ENCODE measurements around the gene DDX3X.
"Not testable (repeated sequence)": the region's sequence is repeated elsewhere in the genome, so short reads cannot be mapped to it uniquely, and the experiment has no call there.

Gene DDX3X

DNA sequence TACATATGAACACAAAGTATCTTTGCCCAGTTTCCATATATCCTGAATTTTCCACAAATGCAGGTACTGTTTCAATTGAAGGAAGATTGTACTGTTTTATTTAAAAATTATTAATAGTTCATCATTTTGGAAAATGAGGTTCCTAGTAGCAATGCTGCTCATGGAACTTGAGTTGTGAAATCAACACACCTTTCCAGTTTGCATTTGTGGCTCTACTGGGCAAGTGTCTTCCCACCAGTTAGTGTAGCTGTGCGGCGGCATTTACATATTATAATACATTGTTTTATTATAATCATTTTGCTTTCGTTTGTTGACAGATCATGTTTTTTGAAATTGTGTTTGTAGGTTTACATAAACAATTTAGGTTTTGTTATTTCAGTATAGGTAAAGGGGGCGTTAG is 2.0 kb upstream of the DDX3X start:
- DNase-seq: no peak

DNA sequence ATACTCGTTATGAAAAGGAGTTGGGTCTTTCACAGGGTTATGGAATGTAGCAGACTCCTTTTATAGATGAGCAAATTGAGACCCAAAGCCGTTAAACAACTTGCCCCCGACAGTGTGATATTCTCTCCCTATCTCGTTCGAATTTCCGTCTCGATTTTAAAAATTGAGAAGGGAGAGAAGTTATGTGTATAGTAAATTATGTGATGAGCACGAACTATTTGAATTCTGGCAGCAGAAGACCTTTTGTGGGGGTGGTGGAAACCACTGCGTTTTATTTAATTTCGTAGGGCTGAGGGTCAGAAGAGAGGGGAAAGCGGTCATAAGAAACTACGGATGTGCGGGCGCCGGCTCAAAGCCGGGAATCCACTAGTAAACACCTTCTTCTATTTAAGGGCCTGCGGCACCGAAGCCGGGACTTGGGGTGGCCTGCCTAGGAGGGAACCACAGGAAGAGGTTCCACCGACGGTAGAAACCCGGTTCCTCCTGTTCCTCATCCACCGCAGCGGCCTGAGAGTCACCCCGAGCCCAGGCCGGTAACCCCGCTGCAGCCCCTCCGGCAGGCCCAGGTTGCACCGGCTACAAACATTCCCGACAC is 1.5 kb upstream of the DDX3X start:
- peak; percentile 30 for DNase-seq

DNA sequence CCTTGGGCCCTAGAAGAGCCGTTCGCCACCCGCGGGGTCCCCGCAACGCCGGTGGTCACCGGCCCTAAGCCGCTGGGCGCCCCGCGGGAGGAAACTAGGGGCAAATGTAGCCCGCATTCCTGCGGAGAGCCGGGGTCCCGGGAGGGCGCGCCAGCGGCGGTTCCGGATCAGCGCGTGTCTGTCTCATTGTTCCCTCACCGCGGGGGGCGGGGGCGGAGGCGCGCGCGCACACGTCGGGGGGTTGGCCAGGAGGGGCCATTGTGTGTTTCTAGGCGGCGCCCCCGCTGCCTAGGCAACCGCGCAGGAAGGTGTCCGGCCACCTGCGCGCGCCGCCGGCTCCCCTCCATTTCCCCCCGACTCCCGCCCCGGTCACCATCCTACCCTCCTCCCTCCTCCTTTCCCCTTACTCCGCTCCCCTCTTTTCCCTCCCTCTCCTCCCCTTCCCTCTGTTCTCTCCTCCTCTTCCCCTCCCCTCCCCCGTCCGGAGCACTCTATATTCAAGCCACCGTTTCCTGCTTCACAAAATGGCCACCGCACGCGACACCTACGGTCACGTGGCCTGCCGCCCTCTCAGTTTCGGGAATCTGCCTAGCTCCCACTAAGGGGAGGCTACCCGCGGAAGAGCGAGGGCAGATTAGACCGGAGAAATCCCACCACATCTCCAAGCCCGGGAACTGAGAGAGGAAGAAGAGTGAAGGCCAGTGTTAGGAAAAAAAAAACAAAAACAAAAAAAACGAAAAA is 789 bp upstream of the DDX3X start:
- DNase-seq: peak; percentile 85

GRCh38 chrX:41334363-41335197 is 618 bp downstream of the DDX3X start:
- peak; percentile 75 for DNase-seq

GRCh38 chrX:41335198-41335957 is 1.4 kb downstream of the DDX3X start:
- DNase-seq: no peak

DNA sequence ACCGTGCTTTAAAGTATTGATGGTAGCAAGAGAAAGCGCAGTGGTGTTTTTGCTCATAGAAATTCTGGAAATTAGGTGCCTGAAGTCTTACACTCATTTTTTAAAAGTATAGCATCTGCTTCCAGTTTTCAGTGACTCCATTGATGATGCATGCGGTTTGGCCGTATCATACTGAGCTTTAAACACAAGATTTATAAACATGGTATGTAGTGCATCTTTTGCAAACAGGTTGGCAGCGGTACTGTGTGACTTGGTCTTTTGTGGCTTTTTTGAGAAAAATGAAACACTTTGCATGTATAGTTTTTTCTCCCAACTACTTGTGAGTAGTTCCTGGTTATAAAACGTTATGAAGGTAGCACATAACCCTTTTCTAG is 2.0 kb downstream of the DDX3X start:
- DNase-seq: peak; percentile 15

GRCh38 chrX:41336447-41336846 is 2.5 kb downstream of the DDX3X start:
- no peak for DNase-seq

DNA sequence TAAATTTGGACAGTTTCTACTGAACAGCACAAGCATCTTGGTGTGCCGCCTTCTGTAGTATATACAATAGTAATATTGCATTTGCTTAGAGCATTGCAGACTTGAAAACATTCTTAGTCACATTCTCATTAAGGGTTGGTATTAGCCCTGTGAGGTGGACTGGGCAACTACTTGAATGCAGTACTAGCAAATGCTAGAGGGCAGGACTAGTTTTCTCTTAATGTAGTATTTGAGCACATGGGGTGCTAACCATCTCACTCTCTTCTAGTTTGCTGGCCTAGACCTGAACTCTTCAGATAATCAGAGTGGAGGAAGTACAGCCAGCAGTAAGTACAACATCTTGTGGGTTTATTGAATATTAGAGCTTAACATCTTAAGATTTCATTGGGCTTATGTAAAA is 3.2 kb downstream of the DDX3X start:
- DNase-seq: no peak

DNA sequence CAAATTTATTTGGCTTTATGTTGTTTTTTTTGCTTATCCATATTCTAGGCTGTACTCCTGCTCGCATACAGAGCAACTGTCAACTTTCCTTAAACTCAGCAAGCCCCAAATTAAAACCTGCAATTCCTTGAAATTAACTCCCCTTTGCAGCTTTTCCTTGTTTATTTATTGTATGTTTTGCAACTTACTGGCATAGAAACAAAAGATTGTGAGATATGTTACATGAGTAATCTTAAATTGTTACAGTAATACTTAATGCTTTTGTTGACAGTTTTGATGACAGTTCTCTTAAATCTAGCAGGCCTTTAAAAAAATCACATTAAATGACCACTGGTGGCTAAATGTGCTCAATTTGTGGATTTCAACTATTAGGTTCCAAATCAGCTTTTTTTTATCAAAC is 4.5 kb downstream of the DDX3X start:
- no peak for DNase-seq

DNA sequence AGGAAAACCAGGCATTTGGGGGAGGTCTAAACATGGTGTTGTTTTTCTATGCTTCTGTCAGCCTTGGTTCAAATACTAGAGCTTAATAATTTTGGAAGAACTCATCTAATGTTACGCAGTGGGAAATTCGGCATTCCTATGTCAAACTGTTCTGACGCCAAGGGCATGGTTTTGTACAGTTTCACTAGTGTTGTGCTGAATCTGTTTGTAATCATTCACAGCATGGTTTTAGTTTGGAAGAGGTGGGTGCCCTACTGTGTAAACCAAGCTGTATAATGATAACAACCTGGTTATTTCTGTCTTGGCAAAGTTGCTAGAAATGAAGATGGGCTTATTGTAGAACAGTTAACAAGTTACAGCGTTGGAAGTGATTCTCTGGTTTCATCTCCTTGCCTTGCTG is 5.2 kb downstream of the DDX3X start:
- DNase-seq: no peak

DNA sequence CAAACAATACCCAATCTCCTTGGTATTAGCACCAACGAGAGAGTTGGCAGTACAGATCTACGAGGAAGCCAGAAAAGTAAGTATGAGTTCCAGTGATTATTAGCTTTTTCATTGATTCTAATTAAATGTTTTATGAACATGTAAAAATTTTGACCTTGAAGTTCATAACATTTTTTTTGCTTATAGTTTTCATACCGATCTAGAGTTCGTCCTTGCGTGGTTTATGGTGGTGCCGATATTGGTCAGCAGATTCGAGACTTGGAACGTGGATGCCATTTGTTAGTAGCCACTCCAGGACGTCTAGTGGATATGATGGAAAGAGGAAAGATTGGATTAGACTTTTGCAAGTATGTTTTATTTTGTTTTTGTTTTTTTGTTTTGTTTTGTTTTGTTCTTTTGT is 10.1 kb downstream of the DDX3X start:
- DNase-seq: no peak

- no peak for DNase-seq
Observed at GRCh38 chrX:41347186-41347585, 13.2 kb downstream of the DDX3X start.

DNA sequence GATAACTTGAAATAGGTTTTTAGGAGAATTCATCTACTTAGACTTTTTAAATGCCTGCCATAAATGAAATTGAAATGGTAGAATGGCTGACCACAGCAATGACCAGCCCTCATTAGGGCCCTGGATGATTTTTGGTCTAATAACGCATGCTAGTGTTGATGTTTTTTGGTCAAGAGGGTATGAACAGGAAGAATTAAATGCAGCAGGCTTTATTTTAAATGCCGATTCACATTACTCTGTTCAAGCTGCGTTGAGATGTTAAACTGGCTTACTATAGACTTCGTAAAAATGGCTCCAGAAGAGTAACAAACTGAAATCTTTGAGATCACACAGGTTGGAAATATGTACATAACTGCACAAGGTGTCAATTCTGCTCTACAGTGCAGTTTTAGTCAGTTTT is 14.6 kb downstream of the DDX3X start:
- no peak for DNase-seq

DNA sequence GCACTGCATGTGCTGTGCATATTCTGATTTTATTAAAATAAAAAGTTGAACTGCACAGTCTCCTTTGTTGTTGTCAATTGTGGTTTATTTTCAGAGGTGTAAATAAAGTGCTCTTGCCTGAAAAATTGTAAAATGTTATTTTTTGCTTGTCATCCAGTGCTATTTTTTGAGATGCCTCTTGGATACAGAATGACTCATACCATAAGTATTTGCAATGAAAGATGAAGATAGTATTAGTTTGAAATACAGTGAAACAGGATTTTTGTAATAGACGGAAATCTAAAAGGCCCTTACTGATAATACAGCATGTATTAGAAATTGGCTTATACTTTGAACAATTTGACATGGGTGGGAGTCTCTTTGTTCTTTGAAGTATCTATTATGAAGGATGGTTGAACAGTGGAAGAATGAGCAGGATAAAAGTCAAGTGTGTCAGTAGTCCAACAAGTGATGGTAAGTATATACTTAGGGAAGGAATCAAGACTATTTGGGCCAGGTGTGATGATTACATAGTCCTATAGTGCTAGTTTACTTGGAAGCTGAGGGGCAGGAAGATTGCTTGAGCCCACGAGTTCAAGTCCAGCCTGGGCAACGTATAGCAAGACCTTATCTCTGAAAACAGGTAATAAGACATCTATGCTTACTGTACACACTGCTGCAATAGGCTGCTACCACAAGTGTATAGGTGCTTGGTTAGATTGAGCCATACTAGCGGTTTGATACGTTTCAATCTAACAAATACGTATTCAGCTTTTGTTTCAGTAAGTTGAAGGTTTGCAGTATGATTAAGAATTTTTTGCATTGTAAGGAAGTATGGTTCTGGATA is 16.4 kb downstream of the DDX3X start:
- no peak for DNase-seq

DNA sequence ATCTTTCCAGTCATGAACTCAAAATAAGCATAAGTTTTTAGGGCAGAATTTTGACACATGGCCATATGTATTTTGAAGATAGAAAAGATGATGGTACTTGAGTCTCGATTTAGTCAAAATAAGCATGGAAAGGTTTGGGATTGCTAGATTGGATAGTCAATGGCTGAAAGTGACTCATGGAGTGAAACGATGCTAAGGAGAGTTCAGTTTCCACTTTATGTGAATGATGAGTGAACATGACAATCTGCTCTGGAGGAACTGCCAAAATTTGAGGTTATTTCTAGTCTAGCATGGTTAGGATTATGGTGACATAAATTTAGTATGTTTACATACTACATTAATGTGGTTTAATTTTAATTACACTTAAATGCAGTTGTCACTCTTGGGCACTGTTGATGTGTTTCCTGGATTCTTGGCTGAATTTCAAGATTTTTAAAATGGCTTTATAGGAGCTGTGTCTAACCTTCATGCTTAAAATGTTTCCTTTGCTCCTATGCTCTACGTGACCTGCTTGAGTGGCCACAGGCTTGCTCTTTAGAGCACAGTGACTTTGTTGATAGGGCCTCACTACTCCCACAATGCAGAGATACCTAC is 17.1 kb downstream of the DDX3X start:
- no peak for DNase-seq

DNA sequence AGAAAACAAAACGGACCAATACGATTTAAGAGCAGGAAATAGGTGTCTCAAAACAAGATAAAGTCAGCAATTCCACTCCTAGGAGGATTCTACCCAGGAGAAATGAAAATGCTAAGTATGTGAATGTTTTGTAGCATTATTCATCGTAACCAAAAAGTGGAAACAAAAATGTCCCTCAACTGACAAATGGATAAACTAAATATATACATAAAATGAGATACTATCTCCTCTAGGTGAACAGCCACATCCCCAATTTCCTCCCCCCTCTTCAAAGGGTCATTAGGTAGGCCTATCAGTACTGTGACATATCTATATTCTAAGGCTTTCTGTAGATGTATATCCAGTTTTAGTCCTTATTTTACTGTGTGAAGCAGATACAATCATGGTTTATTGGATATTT is 18.0 kb downstream of the DDX3X start:
- DNase-seq: no peak

DNA sequence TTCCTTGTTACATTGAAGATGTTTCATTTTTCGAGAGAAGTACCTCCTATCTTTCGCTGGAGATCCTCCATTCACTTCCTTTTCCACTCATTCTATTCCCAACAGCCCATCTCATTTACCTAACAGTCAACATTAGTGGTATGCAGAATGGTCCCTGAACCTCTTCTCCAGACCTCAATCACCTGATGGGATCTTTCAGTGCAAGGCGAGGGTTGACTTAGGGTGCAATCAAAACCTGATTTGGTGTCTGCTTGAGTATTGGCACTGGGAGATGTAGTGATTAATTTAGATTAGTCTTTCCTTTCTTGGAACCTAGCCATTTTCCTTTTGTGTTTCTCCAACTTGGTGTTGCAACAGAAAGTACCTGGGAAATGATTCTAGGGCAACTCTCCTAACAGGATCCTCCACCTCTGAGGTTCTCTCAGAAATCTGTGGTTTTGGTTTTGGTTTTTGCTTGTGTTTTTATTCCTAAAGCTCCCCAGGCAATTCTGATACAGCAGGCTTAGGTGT is 18.4 kb downstream of the DDX3X start:
- DNase-seq: no peak

- no peak for DNase-seq
Observed at GRCh38 chrX:41353985-41354384, 20.0 kb downstream of the DDX3X start.

- DNase-seq: no peak
Observed at GRCh38 chrX:41369152-41369551, 35.2 kb downstream of the DDX3X start.

GRCh38 chrX:41371575-41371974 is 37.6 kb downstream of the DDX3X start:
- DNase-seq: not testable (repeated sequence)

DNA sequence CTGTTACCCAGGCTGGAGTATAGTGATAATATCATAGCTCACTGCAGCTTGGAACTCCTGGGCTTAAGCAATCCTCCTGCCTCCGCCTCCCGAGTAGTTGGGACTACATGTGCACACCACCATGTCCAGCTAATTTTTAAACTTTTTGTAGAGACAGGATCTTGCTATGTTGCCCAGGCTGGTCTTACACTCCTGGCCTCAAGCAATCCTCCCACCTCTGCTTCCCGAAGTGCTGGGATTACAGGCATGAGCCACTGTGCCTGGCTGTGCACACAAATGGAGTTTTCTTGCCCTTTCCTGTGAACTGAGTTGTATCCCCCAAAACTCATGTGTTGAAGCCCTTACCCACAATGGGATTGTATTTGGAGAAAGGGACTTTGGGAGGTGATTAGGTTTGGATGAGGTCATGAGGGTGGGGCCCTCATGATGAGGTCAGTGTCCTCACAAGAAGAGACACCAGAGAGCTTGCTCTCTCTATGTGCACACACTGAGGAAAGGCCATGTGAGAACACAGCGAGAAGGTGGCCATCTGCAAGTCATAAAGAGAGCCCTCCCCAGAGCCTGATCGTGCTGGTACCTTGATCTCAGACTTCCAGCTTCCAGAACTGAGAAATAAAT is 40.1 kb downstream of the DDX3X start:
- no peak for DNase-seq
